Neutrophil (primary cell): ENCODE measurements around the gene DNHD1.

ENCODE experiments used
- H3K27ac ChIP-seq: fragments of 200-600 bp; sonication (generic); 2 replicates; pipeline ENCODE4 v1.5.1; 2016; ENCODE audit warnings: mild to moderate bottlenecking, moderate library complexity
- H3K27me3 ChIP-seq: fragments of 200-600 bp; sonication (generic); 2 replicates; pipeline ENCODE4 v1.6.0; 2016; ENCODE audit warnings: mild to moderate bottlenecking
- H3K36me3 ChIP-seq: fragments of 200-600 bp; sonication (generic); 2 replicates; pipeline ENCODE4 v1.5.1; 2017
- H3K4me1 ChIP-seq, 2 experiments: fragments of 200-600 bp in 1 of 2; sonication (generic) in 1 of 2; 1 replicate in 1 of 2; 2 replicates in 1 of 2; pipeline versions ENCODE4 v1.5.1 to v1.6.1; 2013 to 2016; ENCODE audit warnings: low read depth in 1 of 2, low read length in 1 of 2, mild to moderate bottlenecking in 1 of 2, moderate library complexity in 1 of 2; ENCODE audit not compliant: control insufficient read depth in 1 of 2, insufficient read depth in 1 of 2
- H3K4me3 ChIP-seq, 2 experiments: fragments of 200-600 bp in 1 of 2; sonication (generic) in 1 of 2; 1 replicate in 1 of 2; 2 replicates in 1 of 2; pipeline ENCODE4 v1.5.1; 2013 to 2016; ENCODE audit warnings: low read depth in 1 of 2, low read length in 1 of 2, mild to moderate bottlenecking in 1 of 2, moderate library complexity in 1 of 2
- H3K9me3 ChIP-seq: fragments of 200-600 bp; sonication (generic); 2 replicates; pipeline ENCODE4 v1.5.1; 2016
- CTCF ChIP-seq: fragments of 200-600 bp; sonication (generic); IDR thresholded peaks from 2 replicates; pipeline ENCODE4 v1.5.1; 2016; ENCODE audit warnings: antibody characterized with exemption

Gene DNHD1

DNA sequence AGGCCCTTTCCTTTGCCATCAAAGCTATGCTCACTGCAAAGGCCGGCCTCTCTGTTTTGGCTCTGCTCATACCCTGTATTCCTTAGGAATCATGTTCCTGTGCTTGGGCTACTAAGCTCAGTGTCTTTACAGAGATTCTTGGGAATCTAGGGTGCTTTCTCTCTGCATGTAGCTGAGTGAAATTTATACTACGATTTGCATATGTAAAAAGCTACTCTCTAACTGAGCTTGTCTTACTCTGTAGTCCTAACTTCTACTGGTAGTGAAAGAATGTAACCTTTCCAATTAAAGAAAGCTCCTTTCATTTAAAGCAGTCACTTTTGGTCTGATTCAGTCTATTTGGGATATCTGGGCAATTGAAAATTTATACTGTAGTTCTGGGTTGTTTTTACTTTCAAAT is 32.2 kb downstream of the DNHD1 start:
- Histone ChIP-seq H3K4me1 (no peaks in the 10 kb centered on the region), H3K4me3 (no peak overlapping the region), H3K36me3 (peaks cover 7% of the 10 kb centered on the region), H3K27ac (no peak overlapping the region), H3K9me3 (no peaks in the 10 kb centered on the region), H3K27me3 (no peaks in the 10 kb centered on the region)
- no peak for TF ChIP-seq CTCF

DNA sequence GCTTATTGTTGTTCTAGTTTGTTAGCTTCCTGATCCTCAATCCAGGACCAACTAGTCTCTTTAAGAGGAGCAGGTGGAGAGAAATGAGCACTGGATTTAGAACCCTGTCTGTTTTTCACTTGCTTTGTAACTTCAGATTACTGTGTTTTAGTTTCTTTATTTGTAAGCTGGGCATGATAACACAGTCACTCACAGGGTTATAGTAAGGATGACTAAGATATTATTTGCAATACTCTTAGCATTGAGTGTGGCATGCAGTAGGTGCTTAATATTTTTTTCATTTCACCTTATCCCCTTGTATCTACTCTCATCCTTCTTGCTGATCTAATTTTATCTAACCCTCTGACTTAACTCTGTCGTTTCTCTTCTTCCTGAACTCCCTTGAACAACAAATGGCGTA is 33.8 kb downstream of the DNHD1 start:
- Histone ChIP-seq H3K9me3 (no peaks in the 10 kb centered on the region), H3K27ac (no peak overlapping the region), H3K4me1 (no peaks in the 10 kb centered on the region), H3K36me3 (peaks cover 8% of the 10 kb centered on the region), H3K4me3 (no peak overlapping the region), H3K27me3 (no peaks in the 10 kb centered on the region)
- no peak for TF ChIP-seq CTCF

GRCh38 chr11:6531267-6531752 is 34.2 kb downstream of the DNHD1 start:
- Histone ChIP-seq H3K4me1 (no peaks in the 10 kb centered on the region), H3K36me3 (peaks cover 8% of the 10 kb centered on the region), H3K4me3 (no peak overlapping the region)

DNA sequence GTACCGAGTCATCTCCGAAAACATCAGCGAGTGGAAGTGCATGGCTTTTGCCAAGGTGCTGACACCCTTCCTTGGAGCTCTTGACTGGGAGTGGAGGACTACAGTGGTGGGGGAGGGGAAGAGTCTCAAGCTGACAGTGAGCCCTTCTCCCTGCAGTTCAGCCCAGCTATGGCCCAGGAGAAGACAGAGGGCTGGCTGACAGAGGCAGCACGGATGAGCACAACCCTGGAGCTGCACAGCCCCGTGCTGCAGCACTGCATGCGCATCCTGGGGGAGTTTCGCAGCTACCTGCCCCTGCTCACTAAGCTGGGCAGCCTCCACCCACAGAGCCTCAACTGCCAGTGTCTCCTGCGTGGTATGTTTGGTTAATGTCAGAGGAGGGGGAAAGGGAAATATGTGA is 41.4 kb downstream of the DNHD1 start:
- H3K9me3 ChIP-seq, result no peaks in the 10 kb centered on the region
- H3K4me1 ChIP-seq, result no peaks in the 10 kb centered on the region
- H3K36me3 ChIP-seq, result peaks cover 8% of the 10 kb centered on the region
- H3K27me3 ChIP-seq, result no peaks in the 10 kb centered on the region
- no peak overlapping the region for H3K27ac ChIP-seq
- no peak overlapping the region for H3K4me3 ChIP-seq
- no peak for TF ChIP-seq CTCF

More at GRCh38 chr11:6531267-6531752, 34.2 kb downstream of the DNHD1 start:
- Histone ChIP-seq H3K27ac (no peak overlapping the region), H3K9me3 (no peaks in the 10 kb centered on the region), H3K27me3 (no peaks in the 10 kb centered on the region)
- peak; percentile 49 for TF ChIP-seq CTCF

GRCh38 chr11:6538945-6539344 is 41.9 kb downstream of the DNHD1 start:
- Histone ChIP-seq H3K27ac (no peak overlapping the region), H3K9me3 (no peaks in the 10 kb centered on the region), H3K36me3 (peaks cover 3% of the 10 kb centered on the region), H3K27me3 (no peaks in the 10 kb centered on the region), H3K4me1 (no peaks in the 10 kb centered on the region), H3K4me3 (no peak overlapping the region)
- no peak for TF ChIP-seq CTCF

GRCh38 chr11:6539748-6540268 is 42.7 kb downstream of the DNHD1 start:
- Histone ChIP-seq H3K36me3 (no peaks in the 10 kb centered on the region), H3K4me1 (no peaks in the 10 kb centered on the region), H3K4me3 (no peak overlapping the region), H3K27ac (no peak overlapping the region), H3K9me3 (no peaks in the 10 kb centered on the region), H3K27me3 (no peaks in the 10 kb centered on the region)
- no peak for TF ChIP-seq CTCF
